ENCODE results near the gene TMPRSS3. TPM values are rescaled to one million over a fixed set of nuclear protein-coding genes. Genes with fewer than 3 reads are reported as not detected.

The TMPRSS3 gene
- total and polyA plus RNA-seq, 9 of the 15 experiments (the other 6 are each of a cell fraction or from before 2014, with no cell fraction given): 0.07 TPM; not detected in 8

DNA sequence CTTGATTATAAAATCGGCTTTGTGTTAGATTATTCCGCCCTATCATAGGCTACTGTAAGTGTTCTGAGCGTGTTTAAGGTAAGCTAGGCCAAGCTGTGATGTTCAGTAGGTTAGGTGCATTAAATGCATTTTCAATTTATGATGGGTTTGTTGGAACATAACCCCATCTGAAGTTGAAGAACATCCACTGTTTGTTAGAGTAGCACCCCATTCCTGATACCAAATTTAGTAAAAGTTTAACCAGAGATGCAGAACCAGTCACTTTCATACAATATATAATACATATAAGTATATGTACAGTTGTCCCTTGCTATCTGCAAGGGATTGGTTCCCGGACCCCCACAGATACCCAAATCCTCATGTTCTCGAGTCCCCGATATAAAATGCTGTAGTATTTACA lies 24.0 kb upstream of the TMPRSS3 start:
- ATAC-seq: no peak
- H3K79me2 ChIP-seq (ENCODE audit: control insufficient read depth, insufficient read depth, low read length): no peaks in the 10 kb centered on the region
- H4K20me1 ChIP-seq (replicated peaks; ENCODE audit: control insufficient read depth, insufficient read depth, low read length): peaks cover 3% of the 10 kb centered on the region; the same call in 1 of the 2 replicates
- H3K9me1 ChIP-seq (ENCODE audit: control insufficient read depth, insufficient read depth, low read length): no peaks in the 10 kb centered on the region
- no peaks in the 10 kb centered on the region for H3K36me3 ChIP-seq (ENCODE audit: control insufficient read depth, insufficient read depth, low read length)
- TF ChIP-seq ZNF707 (CRISPR knock-in tag; conservative IDR thresholded peaks at IDR 0.05) (peak; percentile 74), ZNF785 (CRISPR knock-in tag; IDR thresholded peaks at IDR 0.05) (no peak)
- no peak overlapping the region for H3K4me2 ChIP-seq (ENCODE audit: insufficient read depth, low read length)
- H3K9me3 ChIP-seq (replicated peaks; ENCODE audit: control insufficient read depth, insufficient read depth, low read depth, low read length): no peaks in the 10 kb centered on the region
- ChIA-PET CTCF (ENCODE audit: low intra/inter-chr PET ratio) (no interaction called here), POLR2A (no interaction called here)
- H3K27ac ChIP-seq (ENCODE audit: extremely low read depth, low read depth, low read length): no peak overlapping the region
- WGBS (ENCODE audit: insufficient coverage, low coverage, missing lambda C conversion rate): 17% methylated on average over 6 of the region's 6 CpGs
- no peak overlapping the region for H3K9ac ChIP-seq (ENCODE audit: insufficient read depth in 1 of 2, low read depth in 2 of 2, low read length in 2 of 2)
- intact Hi-C loops (cut with micrococcal nuclease) (no loop called here), in situ Hi-C loops (cut with MboI) (no loop called here)
- H3K4me1 ChIP-seq (replicated peaks in 1 of 2; ENCODE audit: control insufficient read depth in 2 of 2, insufficient read depth in 2 of 2, low read length in 2 of 2): peaks cover 6 to 7% of the 10 kb centered on the region in 2 experiments; a peak in 4 of 5 replicates
- no peak for DNase-seq (ENCODE audit: extremely low read depth in 1 of 4, low spot score in 3 of 4)
- H2AFZ ChIP-seq (ENCODE audit: low read depth, low read length): no peak overlapping the region
- no peak overlapping the region for H3K4me3 ChIP-seq
- BruUV-seq (replicated peaks): no TSS peak
- H3K27me3 ChIP-seq (ENCODE audit: control insufficient read depth in 2 of 2, insufficient read depth in 2 of 2, low read length in 2 of 2): peaks cover 3 to 9% of the 10 kb centered on the region in 2 experiments; a peak in 2 of 5 replicates
- FAIRE-seq: no peak

DNA sequence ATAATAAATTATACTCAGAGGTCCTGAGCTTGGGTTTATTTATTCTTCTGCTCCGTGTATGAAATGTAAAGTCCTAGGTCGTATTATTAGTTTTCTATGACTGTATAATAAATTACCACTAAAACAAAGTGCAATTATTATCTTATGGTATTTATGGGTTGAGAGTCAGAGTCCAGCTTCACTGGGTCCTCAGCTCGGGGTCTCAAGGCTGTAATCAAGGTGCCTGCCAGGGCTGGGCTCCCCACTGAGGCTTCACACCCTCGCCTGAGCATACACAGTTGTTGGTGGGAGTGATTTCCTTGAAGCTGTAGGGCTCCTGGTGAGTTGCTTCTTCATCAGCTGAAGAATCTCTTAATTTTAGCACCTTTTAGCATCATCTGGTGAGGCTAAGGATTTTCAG lies 23.0 kb upstream of the TMPRSS3 start:
- H3K36me3 ChIP-seq (ENCODE audit: control insufficient read depth, insufficient read depth, low read length): no peaks in the 10 kb centered on the region
- H3K9ac ChIP-seq (ENCODE audit: insufficient read depth in 1 of 2, low read depth in 2 of 2, low read length in 2 of 2): no peak overlapping the region
- intact Hi-C loops (cut with micrococcal nuclease) (no loop called here), in situ Hi-C loops (cut with MboI) (no loop called here)
- no peaks in the 10 kb centered on the region for H3K79me2 ChIP-seq (ENCODE audit: control insufficient read depth, insufficient read depth, low read length)
- H3K4me3 ChIP-seq: no peak overlapping the region
- H4K20me1 ChIP-seq (replicated peaks; ENCODE audit: control insufficient read depth, insufficient read depth, low read length): peaks cover 3% of the 10 kb centered on the region; the same call in 1 of the 2 replicates
- peaks cover 9% of the 10 kb centered on the region in 2 experiments; a peak in 4 of 5 replicates for H3K4me1 ChIP-seq (replicated peaks in 1 of 2; ENCODE audit: control insufficient read depth in 2 of 2, insufficient read depth in 2 of 2, low read length in 2 of 2)
- no peak overlapping the region for H3K4me2 ChIP-seq (ENCODE audit: insufficient read depth, low read length)
- no peak for ATAC-seq
- H2AFZ ChIP-seq (ENCODE audit: low read depth, low read length): no peak overlapping the region
- WGBS (ENCODE audit: insufficient coverage, low coverage, missing lambda C conversion rate): 20% methylated on average over 4 of the region's 4 CpGs
- ChIA-PET CTCF (ENCODE audit: low intra/inter-chr PET ratio) (no interaction called here), POLR2A (interaction anchor here (0.5 to 0.8 kb wide), 3 partner anchors 16 to 77 kb away, joined by 3 to 4 read pairs (median 4); partner anchors contain the start of genes TMPRSS3 and UBASH3A)
- no peak for DNase-seq (ENCODE audit: extremely low read depth in 1 of 4, low spot score in 3 of 4)
- TF ChIP-seq PHF21A (IDR thresholded peaks at IDR 0.05; ENCODE audit: borderline replicate concordance, low read depth) (no peak), PURB (CRISPR knock-in tag; IDR thresholded peaks at IDR 0.05; ENCODE audit: low read depth) (no peak)
- TF ChIP-seq, protein P1, sequence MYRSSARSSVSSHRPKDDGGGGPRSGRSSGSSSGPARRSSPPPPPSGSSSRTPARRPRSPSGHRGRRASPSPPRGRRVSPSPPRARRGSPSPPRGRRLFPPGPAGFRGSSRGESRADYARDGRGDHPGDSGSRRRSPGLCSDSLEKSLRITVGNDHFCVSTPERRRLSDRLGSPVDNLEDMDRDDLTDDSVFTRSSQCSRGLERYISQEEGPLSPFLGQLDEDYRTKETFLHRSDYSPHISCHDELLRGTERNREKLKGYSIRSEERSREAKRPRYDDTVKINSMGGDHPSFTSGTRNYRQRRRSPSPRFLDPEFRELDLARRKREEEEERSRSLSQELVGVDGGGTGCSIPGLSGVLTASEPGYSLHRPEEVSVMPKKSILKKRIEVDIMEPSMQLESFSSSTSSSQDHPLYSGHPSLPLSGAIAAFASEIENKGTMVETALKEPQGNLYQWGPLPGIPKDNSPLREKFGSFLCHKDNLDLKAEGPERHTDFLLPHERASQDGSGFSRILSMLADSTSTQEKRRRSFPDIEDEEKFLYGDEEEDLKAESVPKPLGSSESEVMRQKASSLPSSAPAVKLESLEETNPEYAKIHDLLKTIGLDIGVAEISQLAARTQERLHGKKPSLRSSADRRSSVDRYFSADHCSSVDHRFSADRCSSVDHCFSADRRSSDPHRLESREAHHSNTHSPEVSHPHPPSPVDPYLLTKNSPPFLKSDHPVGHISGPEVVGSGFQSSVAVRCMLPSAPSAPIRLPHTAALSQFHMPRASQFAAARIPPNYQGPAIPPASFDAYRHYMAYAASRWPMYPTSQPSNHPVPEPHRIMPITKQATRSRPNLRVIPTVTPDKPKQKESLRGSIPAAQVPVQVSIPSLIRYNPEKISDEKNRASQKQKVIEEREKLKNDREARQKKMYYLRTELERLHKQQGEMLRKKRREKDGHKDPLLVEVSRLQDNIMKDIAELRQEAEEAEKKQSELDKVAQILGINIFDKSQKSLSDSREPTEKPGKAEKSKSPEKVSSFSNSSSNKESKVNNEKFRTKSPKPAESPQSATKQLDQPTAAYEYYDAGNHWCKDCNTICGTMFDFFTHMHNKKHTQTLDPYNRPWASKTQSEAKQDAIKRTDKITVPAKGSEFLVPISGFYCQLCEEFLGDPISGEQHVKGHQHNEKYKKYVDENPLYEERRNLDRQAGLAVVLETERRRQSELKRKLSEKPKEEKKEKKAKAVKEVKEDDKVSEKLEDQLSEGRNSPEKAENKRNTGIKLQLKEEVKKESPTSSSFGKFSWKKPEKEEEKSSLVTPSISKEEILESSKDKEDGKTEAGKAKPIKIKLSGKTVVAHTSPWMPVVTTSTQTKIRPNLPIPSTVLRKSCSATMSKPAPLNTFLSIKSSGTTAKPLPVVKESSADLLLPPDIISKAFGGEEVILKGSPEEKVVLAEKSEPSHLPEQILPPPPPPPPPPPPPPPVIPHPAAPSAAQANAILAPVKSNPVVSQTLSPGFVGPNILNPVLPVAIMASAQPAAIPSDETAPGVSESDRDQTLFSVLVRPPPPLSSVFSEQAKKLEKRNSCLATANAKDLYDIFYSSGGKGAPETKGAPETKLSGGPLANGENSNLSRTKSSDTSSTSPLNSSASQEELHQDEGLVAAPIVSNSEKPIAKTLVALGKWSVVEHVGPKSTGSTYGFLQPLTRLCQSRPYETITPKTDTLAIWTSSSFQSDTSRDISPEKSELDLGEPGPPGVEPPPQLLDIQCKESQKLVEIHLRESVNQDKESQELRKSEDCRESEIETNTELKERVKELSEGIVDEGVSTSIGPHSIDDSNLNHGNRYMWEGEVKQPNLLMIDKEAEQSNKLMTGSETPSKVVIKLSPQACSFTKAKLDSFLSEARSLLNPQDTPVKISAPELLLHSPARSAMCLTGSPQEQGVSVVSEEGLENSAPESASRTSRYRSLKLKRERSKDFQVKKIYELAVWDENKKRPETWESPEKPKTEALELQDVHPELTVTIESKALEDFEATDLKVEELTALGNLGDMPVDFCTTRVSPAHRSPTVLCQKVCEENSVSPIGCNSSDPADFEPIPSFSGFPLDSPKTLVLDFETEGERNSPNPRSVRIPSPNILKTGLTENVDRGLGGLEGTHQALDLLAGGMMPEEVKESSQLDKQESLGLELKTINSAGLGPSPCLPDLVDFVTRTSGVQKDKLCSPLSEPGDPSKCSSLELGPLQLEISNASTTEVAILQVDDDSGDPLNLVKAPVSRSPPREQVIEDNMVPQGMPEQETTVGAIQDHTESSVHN (IDR thresholded peaks at IDR 0.05; ENCODE audit: borderline replicate concordance in 1 of 2, low read depth in 1 of 2): no peak
- TF ChIP-seq, protein P2, sequence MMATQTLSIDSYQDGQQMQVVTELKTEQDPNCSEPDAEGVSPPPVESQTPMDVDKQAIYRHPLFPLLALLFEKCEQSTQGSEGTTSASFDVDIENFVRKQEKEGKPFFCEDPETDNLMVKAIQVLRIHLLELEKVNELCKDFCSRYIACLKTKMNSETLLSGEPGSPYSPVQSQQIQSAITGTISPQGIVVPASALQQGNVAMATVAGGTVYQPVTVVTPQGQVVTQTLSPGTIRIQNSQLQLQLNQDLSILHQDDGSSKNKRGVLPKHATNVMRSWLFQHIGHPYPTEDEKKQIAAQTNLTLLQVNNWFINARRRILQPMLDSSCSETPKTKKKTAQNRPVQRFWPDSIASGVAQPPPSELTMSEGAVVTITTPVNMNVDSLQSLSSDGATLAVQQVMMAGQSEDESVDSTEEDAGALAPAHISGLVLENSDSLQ (IDR thresholded peaks at IDR 0.05): no peak
- no TSS peak for BruUV-seq (replicated peaks)
- H3K27me3 ChIP-seq (ENCODE audit: control insufficient read depth in 2 of 2, insufficient read depth in 2 of 2, low read length in 2 of 2): peaks cover 0 to 3% of the 10 kb centered on the region in 2 experiments; a peak in 2 of 5 replicates
- H3K9me1 ChIP-seq (ENCODE audit: control insufficient read depth, insufficient read depth, low read length): peaks cover 3% of the 10 kb centered on the region
- H3K9me3 ChIP-seq (replicated peaks; ENCODE audit: control insufficient read depth, insufficient read depth, low read depth, low read length): no peaks in the 10 kb centered on the region
- no peak for FAIRE-seq
- H3K27ac ChIP-seq (ENCODE audit: extremely low read depth, low read depth, low read length): no peak overlapping the region
